Activated T-cell treated with anti-CD3 and anti-CD28 coated beads, Interleukin-2, amount 50 U/mL, for 48 hours (primary cell): ENCODE results near the gene DCAF12.
A peak's percentile ranks its signal among the peaks of the same experiment; 100 is the strongest.

Experiments used
- DNase-seq, 2 experiments: peaks; one replicate each; pipeline ENCODE4 v3.0.0-alpha.2; 2020

Gene DCAF12

GRCh38 chr9:34124926-34125325 lies 1.6 kb downstream of the DCAF12 start:
- no peak for DNase-seq

GRCh38 chr9:34124099-34124498 lies 2.4 kb downstream of the DCAF12 start:
- DNase-seq = peak in 1 of 2 experiments; percentile 35

DNA sequence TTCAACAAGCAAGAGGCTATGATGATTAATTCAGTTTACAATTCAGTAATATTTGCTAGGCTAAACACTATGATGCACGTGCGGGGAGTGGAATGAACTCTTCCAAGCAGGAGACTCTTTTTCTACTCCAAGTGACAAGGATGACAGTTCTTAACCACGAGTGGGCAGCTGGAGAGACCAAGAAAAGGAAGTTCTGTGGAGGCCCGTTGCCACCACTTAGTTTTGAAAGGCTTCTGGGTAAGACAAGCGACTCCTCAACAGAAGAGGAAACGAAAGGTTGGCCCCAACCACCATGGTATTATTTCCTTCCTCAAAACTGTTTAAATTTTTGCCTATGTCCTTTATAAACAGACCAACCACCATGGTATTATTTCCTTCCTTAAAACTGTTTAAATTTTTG lies 2.8 kb downstream of the DCAF12 start:
- DNase-seq = peak; percentile 26 to 31

GRCh38 chr9:34121996-34122395 lies 4.5 kb downstream of the DCAF12 start:
- no peak for DNase-seq

DNA sequence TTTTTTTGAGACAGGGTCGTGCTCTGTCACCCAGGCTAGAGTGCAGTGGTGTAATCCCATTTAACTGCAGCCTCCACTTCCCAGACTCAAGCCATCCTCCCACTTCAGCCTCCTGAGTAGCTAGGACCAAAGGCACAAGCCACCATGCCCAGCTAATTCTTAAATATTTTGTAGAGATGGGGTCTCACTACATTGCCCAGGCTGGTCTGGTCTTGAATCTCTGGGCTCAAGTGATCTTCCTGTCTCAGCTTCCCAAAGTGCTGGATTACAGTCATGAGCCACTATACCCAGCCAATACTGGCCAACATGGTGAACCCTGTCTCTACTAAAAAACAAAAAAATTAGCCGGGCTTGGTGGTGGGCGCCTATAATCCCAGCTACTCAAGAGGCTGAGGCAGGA lies 6.8 kb downstream of the DCAF12 start:
- no peak for DNase-seq

- DNase-seq = no peak
These were observed 12.1 kb downstream of the DCAF12 start for GRCh38 chr9:34114436-34114835.

DNA sequence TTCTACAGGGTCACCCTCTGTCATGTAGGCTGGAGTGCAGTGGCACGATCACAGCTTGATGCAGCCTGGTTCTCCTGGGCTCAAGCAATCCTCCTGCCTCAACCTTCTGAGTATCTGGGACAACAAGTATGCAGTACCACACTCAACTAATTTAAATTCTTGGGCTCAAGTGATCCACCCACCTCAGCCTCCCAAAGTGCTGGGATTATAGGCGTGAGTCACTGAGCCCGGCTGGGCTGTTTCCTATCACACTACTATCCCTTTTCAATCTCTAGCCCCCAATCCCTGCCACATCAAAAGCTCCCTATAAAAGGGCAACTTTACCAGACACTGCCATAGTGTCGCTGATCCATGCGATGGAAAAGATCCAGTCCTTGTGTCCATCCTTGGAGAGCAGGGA lies 20.4 kb downstream of the DCAF12 start:
- DNase-seq = no peak

DNA sequence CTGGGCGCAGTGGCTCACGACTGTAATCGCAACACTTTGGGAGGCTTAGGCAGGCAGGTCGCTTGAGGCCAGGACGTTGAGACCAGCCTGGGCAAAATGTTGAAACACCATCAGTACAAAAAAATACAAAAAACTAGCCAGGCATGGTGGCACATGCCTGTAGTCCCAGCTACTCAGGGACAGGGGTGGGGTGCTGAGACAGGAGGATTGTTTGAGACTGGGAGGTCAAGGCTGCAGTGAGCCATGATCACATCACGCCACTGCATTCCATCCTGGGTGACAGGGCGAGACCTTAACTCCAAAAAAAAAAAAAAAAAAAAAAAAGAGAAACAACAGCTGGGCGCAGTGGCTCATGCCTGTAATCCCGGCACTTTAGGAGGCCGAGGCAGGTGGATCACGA lies 23.7 kb downstream of the DCAF12 start:
- DNase-seq = no peak

DNA sequence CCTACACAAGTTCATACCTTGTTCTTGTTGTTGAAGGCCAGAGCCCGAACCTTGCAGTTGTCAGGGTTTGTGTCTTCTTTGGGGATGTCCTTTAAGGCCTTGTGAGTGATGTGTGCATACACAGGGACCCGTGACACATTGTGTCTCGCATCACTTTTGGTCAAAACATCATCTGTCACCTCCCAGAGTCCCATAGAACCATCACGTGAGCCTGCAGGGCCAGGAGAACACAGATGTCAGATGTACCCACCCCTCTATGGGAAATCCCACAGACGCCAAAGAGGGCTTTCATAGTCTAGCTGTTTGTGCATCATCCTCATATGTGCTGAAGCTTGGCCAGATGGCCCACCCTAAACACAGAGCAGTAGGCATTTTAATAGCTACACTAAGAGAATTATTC lies 28.2 kb downstream of the DCAF12 start:
- DNase-seq = no peak

GRCh38 chr9:34097865-34098264 lies 28.6 kb downstream of the DCAF12 start:
- no peak for DNase-seq

- DNase-seq = no peak
These were observed 29.7 kb downstream of the DCAF12 start for GRCh38 chr9:34096751-34097150.

- DNase-seq = no peak
These were observed 32.9 kb downstream of the DCAF12 start for GRCh38 chr9:34093578-34093977.

- DNase-seq = no peak
These were observed 37.2 kb downstream of the DCAF12 start for GRCh38 chr9:34089311-34089710.

DNA sequence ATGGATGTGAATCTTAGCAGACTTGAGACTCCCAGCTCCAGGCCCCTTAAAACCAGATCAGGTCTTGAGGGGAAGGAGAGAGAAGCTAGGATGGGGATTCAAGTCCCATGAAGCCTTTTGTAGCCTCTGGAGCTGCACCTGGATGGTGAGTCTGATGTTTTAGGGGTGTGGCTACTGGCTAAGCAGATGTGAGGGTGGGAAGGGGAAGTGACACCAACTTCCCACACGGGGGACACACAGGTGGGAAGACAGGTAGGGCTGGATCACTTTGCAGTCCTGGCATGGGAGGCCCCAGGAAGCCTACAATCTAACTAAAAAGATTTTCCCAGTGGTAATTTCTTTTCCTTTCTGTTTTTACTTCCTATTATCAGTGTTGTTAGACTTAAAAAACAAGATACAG lies 39.1 kb downstream of the DCAF12 start:
- DNase-seq = no peak

- DNase-seq = no peak
These were observed 39.6 kb downstream of the DCAF12 start for GRCh38 chr9:34086864-34087263.

- peak in 1 of 2 experiments; percentile 22 for DNase-seq
These were observed 40.7 kb downstream of the DCAF12 start for GRCh38 chr9:34085581-34086500.

DNA sequence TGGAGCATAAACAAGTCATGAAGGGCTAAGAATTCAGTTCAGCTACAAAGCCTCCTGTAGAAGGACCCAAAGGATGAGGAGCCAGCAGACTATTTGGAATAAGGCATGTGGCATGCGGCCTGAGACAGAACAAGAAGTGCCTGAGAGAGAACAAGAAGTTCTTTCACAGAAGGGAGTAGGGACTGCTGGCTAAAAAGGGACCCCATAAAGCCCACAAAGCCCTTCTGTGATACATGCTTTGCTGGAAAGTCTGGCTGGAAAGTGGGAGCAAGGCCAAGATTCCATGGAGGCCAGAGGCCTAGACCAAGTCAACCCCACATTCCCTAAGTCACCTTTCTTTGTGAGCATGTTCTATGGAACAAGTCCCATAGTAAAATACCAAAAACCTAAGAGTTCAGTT lies 41.9 kb downstream of the DCAF12 start:
- DNase-seq = no peak

- no peak for DNase-seq
These were observed 47.3 kb downstream of the DCAF12 start for GRCh38 chr9:34079181-34079580.

DNA sequence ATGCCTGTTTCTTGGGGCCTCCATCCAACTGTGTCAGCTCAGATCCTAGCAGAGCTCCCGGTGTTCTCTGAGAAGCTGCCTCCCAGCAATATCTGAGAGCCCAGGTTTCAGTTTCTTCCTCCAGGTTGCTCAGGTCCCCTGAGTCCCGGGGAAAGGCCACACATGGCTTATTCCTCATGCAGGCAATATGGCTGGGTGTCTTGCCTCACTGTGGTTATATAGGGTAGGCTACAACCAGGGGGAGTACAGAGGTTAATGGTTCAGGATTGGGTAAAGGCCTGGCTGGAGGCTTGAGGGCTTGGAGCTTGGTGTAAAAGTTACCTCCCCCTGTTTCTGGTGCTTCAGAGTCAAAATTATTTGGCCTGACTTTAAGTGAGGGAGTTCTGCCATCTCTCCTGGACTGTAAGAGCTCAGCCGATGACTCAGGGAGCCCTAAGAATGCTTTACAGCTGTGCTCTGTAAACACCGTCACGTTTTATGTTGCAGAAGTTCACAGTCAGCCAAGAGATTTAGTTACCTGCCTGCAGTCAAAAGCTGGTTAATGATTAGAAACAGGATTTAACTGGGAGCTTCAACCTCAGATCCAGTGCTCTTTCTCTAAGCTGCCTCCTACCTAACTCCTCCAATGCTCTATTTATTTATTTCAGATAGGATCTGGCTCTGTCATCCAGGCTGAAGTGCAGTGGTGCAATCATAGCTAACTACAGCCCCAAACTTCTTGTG lies 53.5 kb downstream of the DCAF12 start:
- DNase-seq = no peak

DNA sequence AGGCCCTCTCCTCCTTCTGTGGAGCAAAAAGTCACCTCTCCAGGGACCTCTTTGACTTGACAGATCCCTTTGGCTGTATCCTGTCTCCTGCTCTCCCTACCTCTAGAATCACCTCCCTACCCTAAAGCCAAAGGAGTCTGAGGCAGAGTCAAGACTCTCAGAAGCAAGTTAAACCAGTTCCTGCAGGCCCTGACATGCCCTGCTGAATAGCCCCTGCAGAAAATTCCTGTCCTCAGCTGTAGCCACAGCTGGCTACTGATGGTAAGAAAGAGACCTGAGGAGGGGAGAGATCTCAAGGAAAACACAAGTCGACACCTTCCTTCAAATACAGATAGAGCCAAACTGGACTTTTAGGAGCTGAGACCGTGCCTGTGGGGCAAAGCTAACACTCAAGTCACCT lies 54.1 kb downstream of the DCAF12 start:
- DNase-seq = no peak

- no peak for DNase-seq
These were observed 55.7 kb downstream of the DCAF12 start for GRCh38 chr9:34070606-34071324.

- DNase-seq = no peak
These were observed 56.7 kb downstream of the DCAF12 start for GRCh38 chr9:34069831-34070230.

DNA sequence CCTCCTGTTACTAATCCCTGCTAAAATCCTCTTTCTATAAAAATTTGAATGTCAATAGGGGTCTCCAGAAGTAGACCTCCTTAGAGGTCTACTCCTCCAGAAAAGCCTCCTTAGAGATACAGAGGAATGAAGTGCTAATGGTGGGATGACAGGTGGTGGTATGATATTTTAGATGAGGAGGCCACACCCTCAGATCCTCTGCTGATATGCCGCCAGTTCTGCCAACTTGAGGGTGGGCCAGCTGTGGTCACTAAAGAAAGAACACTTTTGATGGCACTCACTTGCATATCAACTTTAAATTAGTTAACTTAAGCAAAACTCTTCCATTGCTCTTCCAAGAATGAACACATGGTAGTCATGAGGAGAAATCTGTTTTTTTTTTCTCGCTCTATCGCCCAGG lies 61.0 kb downstream of the DCAF12 start:
- no peak for DNase-seq

DNA sequence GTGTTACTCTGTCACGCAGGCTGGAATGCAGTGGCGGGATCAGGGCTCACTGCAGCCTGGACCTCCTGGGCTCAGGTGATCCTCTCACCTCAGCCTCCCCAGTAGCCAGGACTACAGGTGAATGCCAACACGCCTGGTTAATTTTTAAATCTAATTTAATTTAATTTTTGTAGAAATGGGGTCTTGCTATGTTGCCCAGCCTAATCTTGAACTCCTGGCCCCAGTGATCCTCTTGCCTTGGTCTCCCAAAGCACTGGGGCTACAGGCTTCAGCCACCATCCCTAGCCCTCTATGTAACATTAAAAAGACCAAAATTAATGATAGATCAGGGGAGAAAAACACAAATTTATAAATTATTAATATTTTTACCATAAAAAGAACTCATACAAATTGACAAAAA lies 66.5 kb downstream of the DCAF12 start:
- no peak for DNase-seq
